GM21529 (cell line): ENCODE measurements around the gene CC2D2B.
"Not testable (repeated sequence)": the region's sequence is repeated elsewhere in the genome, so short reads cannot be mapped to it uniquely, and the experiment has no call there.

ENCODE experiments used
- ATAC-seq: cut with Tn5 transposase; IDR thresholded peaks from one replicate; pipeline ENCODE4 v1.9.1; 2021; ENCODE audit not compliant: unreplicated experiment

The CC2D2B gene

GRCh38 chr10:96014473-96015102, 106.8 kb downstream of the CC2D2B start:
- no peak for ATAC-seq

- peak; percentile 74 for ATAC-seq
Observed at GRCh38 chr10:96017191-96017687, 109.5 kb downstream of the CC2D2B start.

- no peak for ATAC-seq
Observed at GRCh38 chr10:96021332-96021731, 113.6 kb downstream of the CC2D2B start.

- no peak for ATAC-seq
Observed at GRCh38 chr10:96022739-96023138, 115.0 kb downstream of the CC2D2B start.

GRCh38 chr10:96023168-96023567, 115.4 kb downstream of the CC2D2B start:
- ATAC-seq: no peak

- no peak for ATAC-seq
Observed at GRCh38 chr10:96025566-96025965, 117.8 kb downstream of the CC2D2B start.

- no peak for ATAC-seq
Observed at GRCh38 chr10:96034625-96035024, 126.8 kb downstream of the CC2D2B start.

GRCh38 chr10:96038476-96039387, 131.0 kb downstream of the CC2D2B start:
- no peak for ATAC-seq

- ATAC-seq: no peak
Observed at GRCh38 chr10:96041146-96041545, 133.4 kb downstream of the CC2D2B start.

- peak; percentile 86 for ATAC-seq
Observed at GRCh38 chr10:96043033-96043892, 135.5 kb downstream of the CC2D2B start, which contains the start of gene CCNJ. Gene CCNJ, plus strand, starts transcription at chr10:96043583. Its CDS starts 811 bp downstream, at chr10:96044394.

GRCh38 chr10:96043893-96044715, 136.3 kb downstream of the CC2D2B start:
- ATAC-seq: peak; percentile 35

GRCh38 chr10:96044736-96045135, 137.0 kb downstream of the CC2D2B start:
- ATAC-seq: no peak

- ATAC-seq: no peak
Observed at GRCh38 chr10:96046546-96046945, 138.8 kb downstream of the CC2D2B start.

GRCh38 chr10:96047004-96047649, 139.4 kb downstream of the CC2D2B start:
- ATAC-seq: no peak

- not testable (repeated sequence) for ATAC-seq
Observed at GRCh38 chr10:96047925-96048324, 140.2 kb downstream of the CC2D2B start.

GRCh38 chr10:96049340-96049739, 141.6 kb downstream of the CC2D2B start:
- no peak for ATAC-seq

GRCh38 chr10:96053985-96054384, 146.2 kb downstream of the CC2D2B start:
- no peak for ATAC-seq

- no peak for ATAC-seq
Observed at GRCh38 chr10:96056787-96057186, 149.0 kb downstream of the CC2D2B start.

GRCh38 chr10:96061232-96061631, 153.5 kb downstream of the CC2D2B start:
- ATAC-seq: no peak

GRCh38 chr10:96072674-96073073, 164.9 kb downstream of the CC2D2B start:
- no peak for ATAC-seq
